HG02610 (cell line): ENCODE measurements around the gene OAT.

Experiments used
- ATAC-seq: cut with Tn5 transposase; IDR thresholded peaks from one replicate; pipeline ENCODE4 v1.9.1; 2021; ENCODE audit warnings: mild to moderate bottlenecking, moderate library complexity; ENCODE audit not compliant: unreplicated experiment

Gene OAT

DNA sequence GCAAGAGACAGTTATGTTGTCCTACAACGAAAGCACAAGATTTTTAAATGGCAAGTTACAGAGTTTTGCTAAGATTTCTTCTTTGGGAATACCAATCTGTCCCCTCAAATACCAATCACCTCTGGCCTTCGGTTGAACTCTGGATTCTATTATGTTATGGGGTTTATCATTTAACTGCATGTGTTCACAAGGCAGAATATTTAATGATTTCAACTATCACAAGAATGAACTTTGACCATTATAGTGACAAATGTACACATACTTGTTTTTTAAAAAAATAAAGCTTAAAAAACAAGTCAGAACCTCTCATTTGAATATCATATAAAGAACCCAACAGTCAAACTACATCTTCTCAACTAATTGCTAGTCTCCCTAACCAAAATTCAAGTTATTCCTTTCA is 11.3 kb downstream of the OAT start:
- ATAC-seq: no peak

DNA sequence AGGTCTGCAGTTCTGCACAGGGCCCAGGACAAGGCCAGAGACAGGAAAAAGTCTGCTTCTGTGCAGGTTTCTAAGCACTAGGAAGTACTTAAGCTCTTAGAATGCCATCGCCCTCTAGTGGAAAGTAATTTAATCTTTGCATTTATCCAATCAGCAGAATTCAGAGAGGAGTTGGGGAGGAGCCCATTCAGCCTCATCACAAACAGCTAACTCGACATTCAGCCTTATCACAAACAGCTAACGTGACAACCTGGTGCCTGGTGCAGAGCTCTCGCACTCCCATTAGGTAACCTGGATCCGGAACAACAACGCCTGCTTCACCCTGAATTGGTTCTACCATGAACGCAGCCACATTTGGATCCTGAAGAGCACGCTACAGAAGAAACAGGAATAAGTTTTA is 15.2 kb downstream of the OAT start:
- no peak for ATAC-seq

DNA sequence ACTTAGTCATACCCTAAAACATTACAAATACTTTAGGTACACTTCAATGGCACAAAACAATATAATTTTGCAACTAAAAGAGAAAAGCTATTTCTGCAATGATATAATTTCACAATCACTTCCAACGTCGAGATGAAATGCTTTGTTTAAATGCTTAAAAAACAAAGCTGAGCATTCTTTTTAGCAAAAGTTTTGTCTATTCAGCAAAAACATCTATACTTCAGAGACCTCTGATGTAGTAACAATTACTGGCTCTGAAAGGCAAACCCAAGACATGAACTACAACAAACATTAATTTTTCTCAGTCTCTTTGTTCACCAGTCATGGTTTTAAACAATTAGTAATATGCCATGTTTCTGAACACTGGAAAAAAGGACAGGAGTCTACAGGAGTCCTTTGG is 16.4 kb downstream of the OAT start:
- no peak for ATAC-seq

DNA sequence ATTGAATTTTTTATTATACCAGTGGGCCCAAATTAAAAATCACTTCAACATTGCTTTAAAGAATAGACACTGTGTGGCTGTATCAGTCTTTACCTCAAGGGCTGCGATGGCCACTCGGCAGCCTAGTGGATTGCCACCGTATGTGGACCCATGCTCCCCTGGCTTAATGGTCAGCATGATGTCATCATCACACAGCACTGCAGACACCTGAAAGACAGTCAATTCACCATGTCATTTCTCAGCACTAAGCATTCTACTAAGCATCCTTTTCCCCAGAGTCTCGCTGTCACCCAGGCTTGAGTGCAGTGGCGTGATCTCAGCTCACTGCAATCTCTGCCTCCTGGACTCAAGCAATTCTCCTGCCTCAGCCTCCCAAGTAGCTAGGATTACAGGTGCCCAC is 17.1 kb downstream of the OAT start:
- ATAC-seq: no peak

DNA sequence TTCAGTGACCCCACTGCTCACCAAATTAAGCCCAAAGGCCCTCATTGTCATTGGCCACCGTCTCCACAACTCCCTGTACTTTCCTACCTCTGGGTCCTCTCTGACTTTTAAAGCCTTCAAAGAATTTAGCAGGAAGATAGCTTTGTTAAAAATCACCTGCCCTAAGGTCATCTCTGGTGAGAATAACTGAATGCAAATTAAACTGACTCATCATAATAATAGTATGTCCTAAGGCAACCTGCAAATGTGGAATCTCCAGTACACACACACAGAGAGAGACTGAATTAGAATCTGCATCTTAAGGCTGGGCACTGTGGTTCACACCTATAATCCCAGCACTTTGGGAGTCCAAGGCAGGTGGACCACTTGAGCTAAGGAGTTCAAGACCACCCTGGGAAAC is 24.1 kb downstream of the OAT start:
- ATAC-seq: no peak

DNA sequence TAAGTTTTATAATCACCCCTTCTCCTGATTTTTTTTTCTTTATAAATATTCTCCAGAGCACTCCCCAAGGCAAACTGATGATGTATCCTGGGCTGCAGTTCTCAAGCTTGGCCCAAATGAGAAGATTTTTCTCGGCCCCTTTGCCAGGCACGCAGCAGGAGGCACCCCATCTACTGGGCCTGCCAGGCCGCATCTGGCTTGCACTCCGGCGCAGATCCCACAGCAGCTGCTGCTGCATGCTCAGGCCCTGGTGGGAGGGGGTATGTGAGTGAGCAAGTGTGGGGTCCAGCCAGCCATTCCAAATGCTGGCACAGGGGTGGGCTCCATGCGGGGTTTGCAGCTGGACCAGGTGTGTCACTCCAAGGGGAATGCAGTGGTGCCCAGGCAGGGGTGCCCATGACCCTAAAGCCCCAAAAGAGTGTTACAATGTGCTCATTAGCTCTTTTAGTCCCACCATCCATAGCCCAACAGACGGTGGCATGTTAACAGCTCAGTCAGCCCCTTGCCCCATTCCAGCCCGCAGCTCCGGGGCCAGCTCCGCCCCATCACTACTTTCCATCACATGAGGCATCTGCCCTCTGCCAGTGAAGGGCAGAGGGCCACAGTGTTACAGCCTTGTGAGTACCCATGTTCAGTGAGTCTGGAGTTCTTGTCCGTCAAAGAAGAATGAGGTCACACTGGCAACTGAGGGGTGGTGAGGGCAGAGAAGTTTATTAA is 25.9 kb downstream of the OAT start:
- no peak for ATAC-seq

DNA sequence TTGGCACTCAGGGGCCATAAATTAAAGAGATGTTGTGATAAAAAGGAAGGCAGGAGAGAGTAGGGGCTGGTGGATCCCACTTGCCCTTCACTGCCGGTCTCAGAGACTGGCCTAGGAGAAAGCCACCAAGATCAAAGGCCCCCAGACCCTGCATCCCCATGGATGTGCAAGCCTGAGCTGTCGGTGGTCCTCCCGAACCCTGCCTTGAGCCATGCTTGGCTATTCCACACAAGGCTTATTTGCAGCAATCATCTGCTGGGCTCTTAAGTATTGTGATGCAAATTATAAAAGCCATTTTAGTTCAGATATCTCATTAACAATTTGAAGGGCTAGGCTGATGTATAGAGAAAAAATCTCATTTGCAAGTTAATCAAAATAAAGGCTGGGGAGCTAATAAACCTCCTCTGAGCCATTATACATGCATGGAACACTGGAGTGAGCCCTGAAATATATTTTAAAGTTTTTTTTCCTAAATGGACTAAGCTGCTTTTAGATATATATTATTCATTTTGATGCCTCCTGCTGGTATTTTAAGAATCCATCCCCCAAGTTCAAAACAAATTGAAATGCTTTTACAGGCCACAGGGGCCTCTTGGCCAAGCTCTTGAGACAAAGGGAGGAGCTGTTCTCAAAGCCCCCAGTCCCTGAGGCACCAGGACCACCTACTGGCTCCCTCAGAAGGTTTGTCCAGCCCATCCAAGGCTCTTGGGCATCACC is 28.1 kb downstream of the OAT start:
- ATAC-seq: no peak

DNA sequence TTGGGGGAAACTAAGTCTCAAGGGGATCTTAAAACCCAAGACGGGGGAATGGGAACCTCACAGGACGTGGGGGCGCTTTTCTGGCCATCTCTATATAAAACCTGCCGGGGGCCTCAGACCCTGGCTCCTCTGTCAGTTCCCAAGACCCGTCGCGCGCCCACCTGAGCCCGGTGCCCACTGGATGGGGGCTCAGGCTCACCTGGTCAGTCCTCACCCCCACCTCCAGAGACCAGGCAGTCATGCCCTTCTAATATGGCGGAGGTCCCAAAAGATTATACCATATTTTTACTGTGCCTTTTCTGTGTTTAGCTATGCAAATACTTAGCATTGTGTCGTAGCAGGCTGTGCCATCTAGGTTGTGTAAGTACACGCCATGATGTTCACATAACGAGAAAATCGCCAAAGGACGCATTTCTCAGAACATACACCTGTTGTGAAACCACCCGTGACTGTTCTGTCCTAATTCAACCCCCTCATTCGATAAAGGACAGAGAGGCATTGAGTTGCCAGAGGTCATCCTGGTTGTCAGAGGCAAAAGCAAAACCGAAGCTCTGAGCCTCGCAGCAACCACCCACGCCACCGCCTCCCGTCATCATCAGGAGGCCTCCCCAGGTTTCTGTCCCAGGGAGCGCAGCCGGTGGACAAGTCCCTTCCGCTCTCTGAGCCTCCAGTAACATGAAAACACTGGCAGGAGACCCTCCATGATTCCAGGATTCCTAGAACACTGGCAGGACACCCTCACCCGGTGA is 28.9 kb downstream of the OAT start:
- no peak for ATAC-seq

DNA sequence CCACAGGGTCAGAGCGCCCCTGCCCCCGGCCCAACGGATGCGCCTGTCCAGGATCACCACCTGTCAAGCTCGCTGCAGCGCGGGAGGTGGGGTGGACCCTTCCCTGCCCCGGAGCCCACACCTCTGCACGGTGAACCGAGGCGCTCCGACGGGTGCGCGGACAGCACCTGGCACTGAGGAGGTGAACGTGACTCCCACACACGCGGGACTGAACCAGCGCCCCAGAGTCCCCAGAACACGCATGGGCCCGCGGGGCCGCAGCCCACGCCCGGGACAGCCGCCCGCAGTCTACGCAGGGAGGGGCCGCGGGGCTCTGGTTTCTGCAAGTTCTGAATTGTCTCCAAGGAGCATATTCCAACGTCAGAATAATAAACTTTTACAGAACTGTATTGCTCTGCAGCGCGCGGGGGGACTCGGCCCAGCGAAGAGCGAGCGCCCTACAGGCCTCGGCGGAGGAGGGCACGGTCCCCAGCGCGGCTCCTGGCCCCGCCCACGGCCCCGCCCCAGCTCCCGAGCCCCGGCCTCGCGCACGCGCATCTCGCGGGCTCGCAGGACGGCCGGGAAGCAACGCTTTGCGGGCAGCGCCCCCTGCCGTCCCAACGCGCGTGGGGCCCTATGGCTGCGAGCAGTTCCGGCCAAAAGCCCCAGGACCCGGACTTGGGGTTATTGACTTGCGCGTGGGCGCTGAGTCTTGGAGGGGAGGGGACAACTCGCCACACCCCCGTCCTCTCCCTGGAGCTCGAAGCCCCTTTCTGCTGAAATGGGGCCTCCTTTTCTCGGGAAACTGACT is 29.7 kb downstream of the OAT start:
- peak; percentile 80 for ATAC-seq

DNA sequence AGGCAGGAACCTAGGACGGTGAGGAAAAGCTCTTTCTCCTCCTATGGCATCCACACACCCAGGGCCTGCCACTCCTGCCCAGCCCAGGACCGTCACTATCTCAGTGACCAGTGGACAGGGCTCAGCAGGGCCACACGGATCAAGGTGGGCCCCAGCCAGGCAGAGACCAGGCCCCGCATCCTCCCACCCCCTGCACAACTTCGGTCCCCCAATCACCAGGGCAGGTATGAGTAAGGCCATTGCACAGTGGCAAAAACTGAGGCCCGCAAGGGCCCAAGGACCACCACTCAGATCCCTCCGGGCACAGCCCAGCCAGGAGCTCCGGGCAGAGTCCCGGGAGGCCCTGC is 30.3 kb downstream of the OAT start:
- no peak for ATAC-seq

DNA sequence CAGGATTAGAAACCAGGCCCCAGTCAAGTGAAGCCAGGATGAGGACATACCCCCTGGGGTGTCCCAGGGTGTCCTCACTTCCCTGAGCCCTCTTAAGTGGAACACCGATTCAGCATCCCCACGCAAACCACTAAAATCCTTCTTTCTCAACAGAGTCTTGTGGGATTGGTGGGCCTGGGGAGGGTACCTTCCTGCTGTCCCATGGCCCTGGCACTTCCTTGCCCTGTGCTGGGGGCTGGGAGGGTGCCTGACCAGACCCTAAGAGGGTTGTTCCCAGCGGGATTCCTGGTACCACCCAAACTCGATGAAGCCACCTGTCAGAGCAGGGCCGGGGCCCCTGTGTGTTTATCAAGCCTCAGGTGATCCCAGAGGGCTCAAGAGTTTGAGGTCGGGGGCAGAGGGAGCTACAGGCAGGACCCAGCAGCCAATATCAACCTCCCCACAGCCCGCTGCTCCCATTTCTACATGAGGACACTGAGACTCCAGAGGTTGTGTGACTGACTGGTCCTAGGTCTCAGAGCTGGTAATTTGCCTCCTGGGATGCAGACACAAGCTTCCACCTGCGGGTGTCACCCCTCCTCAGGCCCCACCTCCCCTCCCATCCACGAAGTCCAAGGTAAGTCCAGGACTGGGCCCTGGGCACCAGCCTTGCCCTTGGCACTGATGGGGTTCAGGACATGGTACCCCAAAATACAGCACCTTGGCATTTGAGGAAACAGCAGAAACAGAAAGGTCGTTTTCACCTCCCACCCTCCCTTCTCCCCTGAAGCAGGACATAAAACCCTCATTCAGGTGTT is 31.4 kb downstream of the OAT start:
- ATAC-seq: no peak

DNA sequence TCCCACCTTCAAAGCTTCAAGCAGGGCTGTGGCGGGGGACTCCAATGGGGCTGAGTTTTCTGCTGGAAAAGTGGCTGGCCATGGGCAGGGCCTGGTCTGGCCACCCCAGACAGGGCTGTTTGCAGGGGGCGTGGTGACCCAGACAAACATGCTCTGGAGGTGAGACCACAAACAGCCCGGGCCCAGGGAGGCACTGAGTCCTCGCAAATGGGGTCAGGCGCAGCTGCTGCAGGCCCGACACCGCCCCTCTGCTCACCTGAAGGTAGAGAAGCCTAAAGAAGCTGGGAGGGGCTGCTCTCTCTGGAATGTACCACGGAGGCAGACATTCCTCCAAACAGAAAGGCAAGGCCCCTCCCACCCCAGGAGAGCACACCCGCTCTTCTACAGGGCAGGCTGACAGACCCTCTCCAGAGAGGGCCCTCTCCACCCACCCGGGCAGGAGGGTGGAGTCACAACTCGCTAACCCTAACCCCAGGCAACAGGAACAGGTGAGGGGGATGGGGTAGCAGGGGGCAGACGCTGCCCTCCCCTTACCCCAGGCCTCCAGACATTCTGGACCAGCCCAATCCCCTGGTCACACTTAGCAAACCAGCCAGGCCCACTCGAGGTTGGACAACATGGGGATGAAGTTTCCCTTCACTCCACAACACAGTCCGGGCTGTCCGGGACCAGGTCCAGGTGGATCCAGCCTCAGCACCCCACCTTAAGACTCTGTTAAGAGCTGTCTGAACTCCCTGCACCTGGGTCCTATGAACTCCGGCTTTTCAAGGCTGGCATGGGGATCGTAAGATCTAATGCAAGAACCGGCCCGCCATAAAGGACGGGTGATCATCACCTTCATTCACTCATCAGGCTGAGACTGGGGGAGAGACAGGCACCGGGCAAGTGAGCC is 32.3 kb downstream of the OAT start:
- ATAC-seq: no peak

DNA sequence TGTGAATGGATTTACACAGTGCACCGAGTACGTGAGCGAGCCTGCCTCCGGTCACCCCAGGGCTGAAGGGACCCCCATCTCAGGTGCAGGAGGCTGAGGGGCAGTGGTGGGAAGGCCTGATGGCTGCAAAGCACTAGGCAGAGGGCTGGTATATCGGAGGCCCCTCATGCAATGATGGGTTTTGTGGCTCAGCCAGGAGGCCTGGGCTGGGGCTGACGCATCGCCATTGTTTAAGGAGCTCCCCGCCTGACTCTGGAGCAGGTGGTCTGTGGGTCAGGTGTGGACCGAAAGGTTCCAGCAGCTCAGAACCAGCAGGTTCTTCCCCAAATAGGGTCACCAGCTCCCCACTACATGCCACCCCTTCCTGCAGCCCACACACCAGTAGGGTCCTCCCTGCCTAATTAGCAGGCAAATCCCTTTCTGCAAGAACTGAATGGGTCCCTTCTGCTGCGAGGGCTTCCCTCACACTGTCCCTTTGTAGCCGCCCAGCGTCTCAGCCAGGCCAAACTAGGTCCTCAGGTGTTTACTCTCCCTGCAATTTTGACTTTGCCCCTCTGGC is 33.0 kb downstream of the OAT start:
- no peak for ATAC-seq

DNA sequence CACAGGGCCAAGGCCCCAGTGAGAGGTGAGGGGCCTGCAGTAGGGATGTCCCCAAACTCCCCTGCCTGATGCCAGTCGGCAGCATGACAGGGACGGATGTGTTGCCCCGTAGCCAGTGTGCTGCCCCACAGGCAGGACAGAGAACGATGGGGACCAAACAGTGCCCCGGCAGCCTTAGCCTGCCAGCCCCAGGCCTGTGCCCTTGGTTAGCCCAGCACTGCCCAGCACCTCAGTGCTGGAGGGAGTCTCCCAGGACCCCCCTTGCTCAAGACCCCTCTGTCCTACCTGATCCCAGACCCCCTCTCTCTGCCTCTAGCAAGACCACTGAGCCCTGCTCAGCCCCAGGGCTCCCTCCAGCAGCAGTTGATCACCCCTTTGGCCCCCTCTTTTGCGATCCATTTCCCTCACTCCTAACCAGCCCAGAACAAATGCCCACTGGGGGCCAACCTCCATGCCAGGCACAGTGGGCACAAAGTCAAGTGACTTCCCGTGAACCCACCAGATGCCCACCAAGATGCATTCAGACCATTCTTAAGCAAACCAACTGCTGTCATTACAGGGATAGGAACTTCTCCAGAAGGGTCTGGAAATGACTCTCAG is 34.0 kb downstream of the OAT start:
- no peak for ATAC-seq

DNA sequence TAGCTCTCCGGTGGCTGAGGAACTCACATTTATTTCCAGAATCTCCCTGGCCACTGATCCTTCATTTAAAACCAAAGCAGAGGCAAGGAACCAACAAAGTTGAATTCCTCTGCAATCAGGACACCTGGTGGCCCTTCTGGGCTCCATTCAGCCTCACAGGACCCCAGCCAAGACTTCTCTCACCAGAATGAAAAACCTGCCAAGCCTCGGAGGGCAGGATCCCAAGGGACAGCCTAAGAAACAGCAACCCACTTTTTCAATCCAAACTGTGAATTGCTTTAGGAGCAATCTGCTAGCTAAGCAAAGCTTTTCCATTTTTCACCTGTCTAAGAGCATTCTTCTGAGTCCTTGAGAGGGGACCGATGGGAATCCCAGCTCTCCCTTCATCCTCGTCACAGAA is 34.6 kb downstream of the OAT start:
- no peak for ATAC-seq

DNA sequence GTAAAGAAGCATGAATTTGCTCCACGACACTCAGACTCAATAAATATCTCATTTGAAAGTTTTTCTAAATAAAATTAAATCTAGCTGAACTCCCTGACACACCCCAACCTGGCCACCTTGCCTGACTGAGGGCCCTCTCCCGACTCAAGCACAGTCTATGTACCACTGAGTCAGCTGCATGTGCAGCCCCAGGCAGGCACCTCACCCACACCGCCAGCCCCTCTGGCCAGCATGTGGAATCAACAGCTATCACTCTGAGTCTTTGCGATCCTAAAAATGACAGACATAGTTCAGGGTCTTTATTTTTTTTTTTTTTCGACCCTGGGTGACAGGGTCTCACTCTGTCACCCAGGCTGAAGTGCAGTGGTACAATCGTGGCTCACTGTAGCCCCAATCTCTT is 35.2 kb downstream of the OAT start:
- no peak for ATAC-seq

DNA sequence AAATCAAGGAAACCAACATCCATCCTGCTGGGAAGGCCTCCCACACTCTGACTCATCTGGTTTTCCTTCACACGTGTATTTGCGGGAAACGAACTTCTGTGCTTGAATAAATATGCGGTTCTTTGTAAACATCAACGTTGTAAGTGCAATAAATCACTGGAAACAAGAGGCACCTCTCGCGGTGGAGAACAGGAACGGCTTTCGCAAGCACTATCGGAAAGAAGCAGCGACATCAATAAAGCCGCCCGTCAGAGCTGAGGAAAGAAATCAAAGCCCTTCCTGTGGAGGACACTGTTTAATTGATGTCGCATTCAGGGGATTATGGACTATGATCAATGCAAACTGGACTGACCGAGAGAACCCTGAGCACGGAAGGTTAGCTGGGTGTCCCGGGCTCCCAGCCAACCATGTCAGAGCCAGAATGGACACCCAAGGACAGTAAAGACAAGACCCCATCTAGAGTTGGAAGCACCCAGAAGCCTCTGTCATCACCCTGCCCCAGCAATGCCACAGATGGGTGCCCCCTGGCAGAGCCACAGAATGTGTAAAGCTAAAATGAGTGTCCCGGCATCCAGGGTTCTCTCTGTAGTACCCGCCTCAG is 37.6 kb downstream of the OAT start:
- ATAC-seq: no peak

DNA sequence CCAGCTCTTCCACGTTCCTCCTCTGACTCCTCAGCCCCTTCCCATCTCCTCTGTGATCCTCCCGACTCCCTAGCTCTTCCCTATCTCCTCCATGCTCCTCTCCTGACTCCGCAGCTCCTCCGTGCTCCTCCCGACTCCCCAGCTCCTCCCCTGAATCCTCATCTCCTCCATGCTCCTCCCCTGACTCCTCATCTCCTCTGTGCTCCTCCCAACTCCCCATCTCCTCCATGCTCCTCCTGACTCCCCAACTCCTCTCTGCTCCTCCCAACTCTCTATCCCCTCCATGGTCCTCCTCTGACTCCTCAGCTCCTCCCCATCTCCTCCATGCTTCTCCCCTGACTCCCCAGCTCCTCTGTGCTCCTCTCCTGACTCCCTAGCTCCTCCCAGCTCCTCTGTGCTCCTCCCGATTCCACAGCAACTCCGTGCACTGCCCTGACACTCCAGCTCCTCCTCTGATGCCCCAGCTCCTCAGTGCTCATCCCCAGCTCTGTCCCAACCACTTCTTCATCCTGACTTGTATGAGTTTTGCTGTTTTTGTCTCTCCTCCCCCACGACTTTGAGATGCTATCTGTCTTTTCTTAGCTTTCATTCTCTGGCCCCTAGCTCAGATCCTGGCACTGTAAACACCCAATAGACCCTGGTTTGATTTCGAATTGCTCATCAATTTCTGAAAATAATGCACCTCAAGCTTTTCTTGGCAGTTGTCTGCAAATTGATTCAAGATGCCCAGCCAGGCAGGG is 38.3 kb downstream of the OAT start:
- no peak for ATAC-seq
